OCI-LY7 (cell line): ENCODE measurements around the gene PCED1B.

Source experiments
- EZH2phosphoT487 ChIP-seq: fragments of 200-600 bp; sonication (generic); IDR thresholded peaks from 2 replicates; pipeline ENCODE4 v1.6.1; 2018; ENCODE audit warnings: low read depth, borderline replicate concordance, mild to moderate bottlenecking, mixed run types, antibody characterized with exemption, low read length, moderate library complexity, mixed read lengths
- TF ChIP-seq, protein P1 (sequence below): fragments of 200-600 bp; sonication (generic); conservative IDR thresholded peaks from 2 replicates; pipeline ENCODE4 v1.5.1; 2014; ENCODE audit warnings: mild to moderate bottlenecking, antibody characterized with exemption, low read length, moderate library complexity, mixed read lengths

DNA sequence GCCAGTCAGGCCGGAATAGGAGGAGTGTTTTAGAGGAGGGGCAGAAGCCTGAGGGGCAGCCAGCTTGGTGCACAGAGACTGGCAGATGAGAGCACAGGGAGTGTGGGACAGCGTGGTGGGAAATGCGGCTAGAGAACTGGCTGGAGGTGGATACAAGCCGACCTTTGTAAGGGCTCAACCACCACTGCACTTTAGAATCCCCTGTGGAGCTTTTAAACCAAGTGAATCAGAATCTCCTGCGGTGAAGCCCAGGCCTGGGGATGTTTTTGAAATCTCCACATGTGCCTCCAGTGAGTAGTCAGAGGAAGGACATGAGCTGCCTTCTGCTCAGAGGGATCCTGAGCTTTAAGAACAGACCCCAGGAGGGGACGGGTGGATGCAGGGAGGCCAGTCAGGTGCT is 10.9 kb upstream of the PCED1B start:
- TF ChIP-seq, protein P1, sequence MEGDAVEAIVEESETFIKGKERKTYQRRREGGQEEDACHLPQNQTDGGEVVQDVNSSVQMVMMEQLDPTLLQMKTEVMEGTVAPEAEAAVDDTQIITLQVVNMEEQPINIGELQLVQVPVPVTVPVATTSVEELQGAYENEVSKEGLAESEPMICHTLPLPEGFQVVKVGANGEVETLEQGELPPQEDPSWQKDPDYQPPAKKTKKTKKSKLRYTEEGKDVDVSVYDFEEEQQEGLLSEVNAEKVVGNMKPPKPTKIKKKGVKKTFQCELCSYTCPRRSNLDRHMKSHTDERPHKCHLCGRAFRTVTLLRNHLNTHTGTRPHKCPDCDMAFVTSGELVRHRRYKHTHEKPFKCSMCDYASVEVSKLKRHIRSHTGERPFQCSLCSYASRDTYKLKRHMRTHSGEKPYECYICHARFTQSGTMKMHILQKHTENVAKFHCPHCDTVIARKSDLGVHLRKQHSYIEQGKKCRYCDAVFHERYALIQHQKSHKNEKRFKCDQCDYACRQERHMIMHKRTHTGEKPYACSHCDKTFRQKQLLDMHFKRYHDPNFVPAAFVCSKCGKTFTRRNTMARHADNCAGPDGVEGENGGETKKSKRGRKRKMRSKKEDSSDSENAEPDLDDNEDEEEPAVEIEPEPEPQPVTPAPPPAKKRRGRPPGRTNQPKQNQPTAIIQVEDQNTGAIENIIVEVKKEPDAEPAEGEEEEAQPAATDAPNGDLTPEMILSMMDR, result no peak
- no peak for TF ChIP-seq EZH2phosphoT487
